ENCODE results near the gene PCOLCE2. TPM values are rescaled to one million over a fixed set of nuclear protein-coding genes. Genes with fewer than 3 reads are reported as not detected.

The PCOLCE2 gene
- total and polyA plus RNA-seq, 10 donors = 1.8 to 18.2 (median 6.5) TPM

- intact Hi-C loops (cut with DNase I; ENCODE audit: low total_unique reads) = no loop called here
- WGBS, 5 donors = 51 to 66% (median 54%) methylated on average over 10 of the region's 10 CpGs
- no peaks in the 10 kb centered on the region for H3K9me3 ChIP-seq
- TF ChIP-seq POLR2A (IDR thresholded peaks at IDR 0.05) (no peak), CTCF (IDR thresholded peaks at IDR 0.05 in 8 of 11, conservative IDR thresholded peaks at IDR 0.05 in 3 of 11) (no peak), POLR2AphosphoS5 (IDR thresholded peaks at IDR 0.05) (no peak)
- no peak overlapping the region for H3K27ac ChIP-seq
- H3K4me3 ChIP-seq = no peak overlapping the region
- peaks cover 0 to 7% (median 0%) of the 10 kb centered on the region in 7 donors for H3K27me3 ChIP-seq (replicated peaks in 1 of 7)
- peaks cover 0 to 13% (median 2%) of the 10 kb centered on the region in 6 donors for H3K4me1 ChIP-seq
- H3K36me3 ChIP-seq = no peaks in the 10 kb centered on the region
- DNase-seq = no peak
Observed at GRCh38 chr3:142853270-142854168, 35.4 kb downstream of the PCOLCE2 start.

DNA sequence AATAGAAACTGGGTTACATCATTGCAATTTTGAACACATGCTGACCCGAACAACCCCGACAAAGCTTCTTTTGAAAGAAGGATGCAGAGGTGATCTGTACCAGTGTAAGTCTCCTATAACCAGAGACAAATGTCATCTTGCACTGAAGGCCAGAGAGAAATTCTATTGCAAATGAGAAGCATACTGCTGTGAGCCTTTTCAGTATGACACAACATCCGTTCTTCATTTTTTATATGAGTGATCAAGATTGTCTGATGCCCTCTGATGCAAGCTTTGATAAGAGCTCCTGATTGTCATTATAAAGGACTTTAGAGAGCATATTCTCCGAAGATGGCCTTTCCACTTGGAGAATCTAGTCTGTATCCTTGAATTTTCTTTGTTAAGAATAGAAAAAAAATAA lies 36.9 kb downstream of the PCOLCE2 start:
- DNase-seq = no peak

DNA sequence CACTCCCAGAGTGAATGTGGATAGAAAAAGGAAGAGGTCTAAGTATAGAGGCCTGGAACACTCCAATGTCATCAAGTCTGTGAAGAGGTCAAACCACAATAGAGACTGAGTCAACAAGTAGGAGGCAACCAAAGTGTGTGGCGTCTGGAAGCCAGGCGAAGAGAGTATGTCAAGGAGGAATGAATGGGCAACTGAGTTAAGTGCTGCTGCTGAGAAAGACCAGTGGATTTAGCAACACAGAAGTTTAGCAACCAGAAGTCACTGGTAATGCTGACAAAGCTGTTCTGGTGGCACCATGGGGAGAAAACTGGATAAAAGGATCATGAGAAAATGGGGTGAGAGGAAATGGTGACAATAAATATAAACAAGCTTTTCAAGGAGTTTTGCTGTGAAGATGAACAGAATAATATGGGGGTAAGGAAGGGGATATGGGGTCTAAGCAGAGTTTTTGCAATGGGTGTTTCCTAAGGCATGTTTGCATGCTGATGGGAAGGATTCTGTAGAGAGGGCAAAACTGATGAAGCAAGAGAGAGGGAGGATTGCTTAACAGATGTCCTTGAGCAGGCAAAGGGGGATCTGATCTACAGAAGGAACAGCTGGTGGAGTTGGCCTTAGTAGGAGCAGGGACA lies 38.4 kb downstream of the PCOLCE2 start:
- TF ChIP-seq POLR2A (IDR thresholded peaks at IDR 0.05) (no peak), CTCF (IDR thresholded peaks at IDR 0.05 in 8 of 11, conservative IDR thresholded peaks at IDR 0.05 in 3 of 11) (no peak), POLR2AphosphoS5 (IDR thresholded peaks at IDR 0.05) (peak in 1 of 3 donors; percentile 64)
- no peak overlapping the region for H3K4me3 ChIP-seq
- H3K36me3 ChIP-seq = no peaks in the 10 kb centered on the region
- H3K9me3 ChIP-seq = no peaks in the 10 kb centered on the region
- DNase-seq = no peak
- H3K27me3 ChIP-seq (replicated peaks in 1 of 7) = peaks cover 0 to 7% (median 0%) of the 10 kb centered on the region in 7 donors
- WGBS, 5 donors = 24 to 68% (median 36%) methylated on average over 2 of the region's 2 CpGs
- H3K4me1 ChIP-seq = peaks cover 0 to 24% (median 4%) of the 10 kb centered on the region in 6 donors
- H3K27ac ChIP-seq = peak overlapping the region in 6 of 8 donors; percentile 41 to 78 (median 64)
- intact Hi-C loops (cut with DNase I; ENCODE audit: low total_unique reads) = no loop called here

More for the DNA sequence above, 36.9 kb downstream of the PCOLCE2 start:
- TF ChIP-seq CTCF (IDR thresholded peaks at IDR 0.05 in 8 of 11, conservative IDR thresholded peaks at IDR 0.05 in 3 of 11) = no peak
- no peak for TF ChIP-seq POLR2AphosphoS5 (IDR thresholded peaks at IDR 0.05)
- TF ChIP-seq POLR2A (IDR thresholded peaks at IDR 0.05) = no peak
- Histone ChIP-seq H3K36me3 (no peaks in the 10 kb centered on the region), H3K27ac (peak overlapping the region in 1 of 8 donors; percentile 78), H3K4me1 (peaks cover 0 to 18% (median 2%) of the 10 kb centered on the region in 6 donors), H3K9me3 (no peaks in the 10 kb centered on the region), H3K27me3 (replicated peaks in 1 of 7) (peaks cover 0 to 7% (median 0%) of the 10 kb centered on the region in 7 donors), H3K4me3 (no peak overlapping the region)
- WGBS, 5 donors = 61 to 85% (median 65%) methylated on average over 4 of the region's 4 CpGs
- intact Hi-C loops (cut with DNase I; ENCODE audit: low total_unique reads) = no loop called here

- intact Hi-C loops (cut with DNase I; ENCODE audit: low total_unique reads) = no loop called here
- no peak for DNase-seq
- H3K27ac ChIP-seq = no peak overlapping the region
- H3K27me3 ChIP-seq (replicated peaks in 1 of 7) = peaks cover 0 to 7% (median 0%) of the 10 kb centered on the region in 7 donors
- no peaks in the 10 kb centered on the region for H3K9me3 ChIP-seq
- 93 to 99% (median 97%) methylated on average over 3 of the region's 3 CpGs for WGBS, 5 donors
- H3K36me3 ChIP-seq = no peaks in the 10 kb centered on the region
- TF ChIP-seq POLR2A (IDR thresholded peaks at IDR 0.05) = no peak
- no peak for TF ChIP-seq POLR2AphosphoS5 (IDR thresholded peaks at IDR 0.05)
- no peak for TF ChIP-seq CTCF (IDR thresholded peaks at IDR 0.05 in 8 of 11, conservative IDR thresholded peaks at IDR 0.05 in 3 of 11)
- no peak overlapping the region for H3K4me3 ChIP-seq
- peaks cover 0 to 24% (median 4%) of the 10 kb centered on the region in 6 donors for H3K4me1 ChIP-seq
Observed at GRCh38 chr3:142849148-142849547, 39.7 kb downstream of the PCOLCE2 start.

All from spleen (tissue), 11 donors.